HG02798 (cell line): ENCODE data around the gene PFDN6.
"Not testable (repeated sequence)": the region's sequence is repeated elsewhere in the genome, so short reads cannot be mapped to it uniquely, and the experiment has no call there.

ENCODE experiments used
- ATAC-seq: cut with Tn5 transposase; IDR thresholded peaks from one replicate; pipeline ENCODE4 v1.9.1; 2021; ENCODE audit warnings: mild to moderate bottlenecking; ENCODE audit not compliant: unreplicated experiment, poor library complexity

The PFDN6 gene

GRCh38 chr6:33288921-33289783, at the start of gene PFDN6, which contains the start of gene WDR46:
TSS of gene PFDN6 (plus strand) at chr6:33289601. CDS start at chr6:33289857, 256 bp downstream.
TSS of gene WDR46 (minus strand) at chr6:33289239. CDS start at chr6:33289170, 69 bp downstream.
- ATAC-seq, result peak; percentile 89

GRCh38 chr6:33241968-33242367, 47.4 kb upstream of the PFDN6 start:
- ATAC-seq, result no peak

- no peak for ATAC-seq
These were observed 45.9 kb upstream of the PFDN6 start for GRCh38 chr6:33243476-33243875.

GRCh38 chr6:33247977-33248642, 41.3 kb upstream of the PFDN6 start:
- peak; percentile 33 for ATAC-seq

- peak; percentile 3 for ATAC-seq
These were observed 40.8 kb upstream of the PFDN6 start for GRCh38 chr6:33248643-33248931.

GRCh38 chr6:33248932-33249731, 40.3 kb upstream of the PFDN6 start:
- peak; percentile 93 for ATAC-seq

GRCh38 chr6:33249732-33250630, 39.4 kb upstream of the PFDN6 start:
- no peak for ATAC-seq

- no peak for ATAC-seq
These were observed 38.7 kb upstream of the PFDN6 start for GRCh38 chr6:33250731-33251130.

GRCh38 chr6:33251395-33252012, 37.9 kb upstream of the PFDN6 start:
- ATAC-seq, result no peak

- ATAC-seq, result no peak
These were observed 36.6 kb upstream of the PFDN6 start for GRCh38 chr6:33252759-33253158.

- ATAC-seq, result no peak
These were observed 34.8 kb upstream of the PFDN6 start for GRCh38 chr6:33254591-33254990.

- ATAC-seq, result no peak
These were observed 30.4 kb upstream of the PFDN6 start for GRCh38 chr6:33259032-33259431.

- not testable (repeated sequence) for ATAC-seq
These were observed 26.9 kb upstream of the PFDN6 start for GRCh38 chr6:33262490-33262889.

GRCh38 chr6:33264015-33264414, 25.4 kb upstream of the PFDN6 start:
- no peak for ATAC-seq

GRCh38 chr6:33271117-33271467, 18.3 kb upstream of the PFDN6 start:
- no peak for ATAC-seq

- peak; percentile 90 for ATAC-seq
These were observed 17.7 kb upstream of the PFDN6 start, which contains the start of the genes RPS18 and VPS52 for GRCh38 chr6:33271468-33272274. TSS of gene RPS18 (plus strand) at chr6:33272075. CDS start at chr6:33272120, 45 bp downstream. TSS of gene VPS52 (minus strand) at chr6:33271876. CDS start at chr6:33271675, 201 bp downstream.

GRCh38 chr6:33272275-33273128, 16.9 kb upstream of the PFDN6 start:
- no peak for ATAC-seq
